BE2C (cell line): ENCODE data around the gene LBHD2.
"Not testable (repeated sequence)": the region's sequence is repeated elsewhere in the genome, so short reads cannot be mapped to it uniquely, and the experiment has no call there.

Source experiments
- DNase-seq: peaks from one replicate; pipeline ENCODE4 v3.0.0-alpha.2; 2020
- H3K27me3 ChIP-seq: fragments of 250-450 bp; sonication (Bioruptor Pico); 2 replicates; pipeline ENCODE4 v1.5.1; 2020; ENCODE audit warnings: mild to moderate bottlenecking
- H3K36me3 ChIP-seq: fragments of 250-450 bp; sonication (Bioruptor Pico); 2 replicates; pipeline ENCODE4 v1.5.1; 2020; ENCODE audit warnings: mild to moderate bottlenecking
- H3K4me1 ChIP-seq: fragments of 250-450 bp; sonication (Bioruptor Pico); 2 replicates; pipeline ENCODE4 v1.5.1; 2020
- H3K4me3 ChIP-seq: 2 replicates; pipeline ENCODE4 v1.5.1; 2011; ENCODE audit warnings: low read depth, low read length
- H3K9me3 ChIP-seq: fragments of 250-450 bp; sonication (Bioruptor Pico); 2 replicates; pipeline ENCODE4 v1.5.1; 2020
- TF ChIP-seq, protein P1 (sequence below): IDR thresholded peaks from 2 replicates; pipeline ENCODE4 v1.5.1; 2012; ENCODE audit warnings: mild to moderate bottlenecking, low read depth, low read length

Gene LBHD2

DNA sequence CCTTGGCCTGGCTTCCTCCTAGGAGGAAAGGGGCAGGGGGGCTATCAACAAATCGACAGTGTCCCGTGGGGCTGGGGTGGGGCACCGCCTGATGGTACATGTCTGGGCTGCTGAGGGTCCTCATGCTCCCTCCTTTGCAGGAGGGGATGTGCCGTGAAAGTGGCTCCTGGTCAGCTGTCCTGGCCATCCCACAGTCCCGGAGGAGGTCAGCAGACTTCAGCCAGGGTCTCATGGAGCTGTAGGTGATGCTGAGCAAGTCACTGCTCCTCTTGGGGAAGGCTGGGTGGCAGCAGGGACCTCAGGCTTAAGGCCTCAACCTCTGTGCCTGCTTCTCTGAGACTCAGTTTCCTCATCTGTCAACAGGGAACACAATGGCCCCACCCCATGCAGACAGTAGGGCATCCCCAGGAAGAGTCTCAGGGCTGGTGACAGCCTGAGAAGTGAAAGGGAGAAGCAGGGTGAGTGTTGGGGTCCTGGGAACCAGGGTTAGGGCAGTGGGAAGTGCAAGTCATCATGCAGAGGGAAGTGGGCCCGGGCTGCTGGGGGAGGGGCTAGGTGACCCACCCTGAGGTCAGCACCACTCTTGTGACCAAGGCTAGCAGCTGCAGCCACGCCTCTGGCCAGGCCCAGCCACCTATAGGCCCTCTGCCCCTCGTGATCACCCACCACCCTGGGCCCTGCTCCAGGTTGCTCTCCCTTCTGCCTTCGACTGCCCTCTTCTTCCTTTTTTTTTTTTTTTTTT lies 34.8 kb downstream of the LBHD2 start:
- H3K36me3 ChIP-seq, result no peaks in the 10 kb centered on the region
- H3K4me1 ChIP-seq, result peaks cover 20% of the 10 kb centered on the region
- TF ChIP-seq, protein P1, sequence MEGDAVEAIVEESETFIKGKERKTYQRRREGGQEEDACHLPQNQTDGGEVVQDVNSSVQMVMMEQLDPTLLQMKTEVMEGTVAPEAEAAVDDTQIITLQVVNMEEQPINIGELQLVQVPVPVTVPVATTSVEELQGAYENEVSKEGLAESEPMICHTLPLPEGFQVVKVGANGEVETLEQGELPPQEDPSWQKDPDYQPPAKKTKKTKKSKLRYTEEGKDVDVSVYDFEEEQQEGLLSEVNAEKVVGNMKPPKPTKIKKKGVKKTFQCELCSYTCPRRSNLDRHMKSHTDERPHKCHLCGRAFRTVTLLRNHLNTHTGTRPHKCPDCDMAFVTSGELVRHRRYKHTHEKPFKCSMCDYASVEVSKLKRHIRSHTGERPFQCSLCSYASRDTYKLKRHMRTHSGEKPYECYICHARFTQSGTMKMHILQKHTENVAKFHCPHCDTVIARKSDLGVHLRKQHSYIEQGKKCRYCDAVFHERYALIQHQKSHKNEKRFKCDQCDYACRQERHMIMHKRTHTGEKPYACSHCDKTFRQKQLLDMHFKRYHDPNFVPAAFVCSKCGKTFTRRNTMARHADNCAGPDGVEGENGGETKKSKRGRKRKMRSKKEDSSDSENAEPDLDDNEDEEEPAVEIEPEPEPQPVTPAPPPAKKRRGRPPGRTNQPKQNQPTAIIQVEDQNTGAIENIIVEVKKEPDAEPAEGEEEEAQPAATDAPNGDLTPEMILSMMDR, result no peak
- H3K9me3 ChIP-seq, result no peaks in the 10 kb centered on the region
- no peak overlapping the region for H3K4me3 ChIP-seq
- no peak for DNase-seq
- H3K27me3 ChIP-seq, result no peaks in the 10 kb centered on the region

DNA sequence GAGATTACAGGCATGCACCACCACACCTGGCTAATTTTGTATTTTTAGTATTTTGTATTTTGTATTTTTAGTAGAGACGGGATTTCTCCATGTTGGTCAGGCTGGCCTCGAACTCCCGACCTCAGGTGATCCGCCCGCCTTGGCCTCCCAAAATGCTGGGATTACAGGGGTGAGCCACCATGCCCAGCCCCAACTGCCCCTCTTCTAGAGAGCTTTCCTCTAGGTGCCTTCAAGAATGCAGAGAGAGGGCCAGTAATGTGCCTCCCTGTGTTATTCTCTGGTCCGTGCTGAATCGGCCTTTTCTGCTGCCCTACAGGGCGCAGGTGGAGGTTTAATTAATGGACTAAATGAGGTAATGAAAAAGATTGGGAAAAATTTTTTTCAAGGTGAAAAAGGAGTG lies 35.5 kb downstream of the LBHD2 start:
- peaks cover 20% of the 10 kb centered on the region for H3K4me1 ChIP-seq

DNA sequence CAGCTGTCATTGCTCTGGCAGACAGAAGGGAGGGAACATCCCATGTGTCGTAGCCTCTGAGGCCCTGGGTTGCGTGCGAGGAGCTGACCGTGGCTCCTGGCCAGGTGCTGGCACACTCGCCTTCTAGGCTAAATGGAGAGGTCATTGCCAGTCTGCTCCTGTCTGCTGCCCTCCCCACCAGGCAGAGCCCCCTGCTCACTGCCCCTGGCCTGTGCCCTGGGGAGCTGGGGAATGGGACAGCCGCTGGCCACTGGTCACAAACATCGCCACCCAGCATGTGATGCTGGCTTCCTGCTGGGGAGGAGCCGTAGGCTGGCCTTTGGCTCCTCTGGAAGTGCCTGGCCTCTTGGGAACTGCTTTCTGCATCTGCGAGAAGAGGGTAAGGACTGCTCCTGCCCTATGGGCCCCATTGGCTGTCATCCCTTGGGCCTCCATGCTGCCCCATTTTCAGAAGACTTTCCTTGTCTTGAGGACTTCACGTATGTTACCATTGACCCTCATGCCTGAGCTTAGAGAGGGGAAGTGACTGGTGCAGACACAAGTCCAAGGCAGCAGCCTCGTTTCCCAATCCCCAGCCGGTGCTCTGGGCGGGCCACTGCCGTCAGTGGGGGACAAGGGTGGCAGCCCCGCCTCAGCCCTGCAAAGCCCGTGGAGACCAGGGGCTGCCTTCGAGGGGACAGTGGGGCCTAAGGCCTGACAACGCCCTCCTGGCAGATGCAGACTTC lies 37.3 kb downstream of the LBHD2 start:
- peak; percentile 58 for DNase-seq

More for the DNA sequence above, 35.5 kb downstream of the LBHD2 start:
- not testable (repeated sequence) for H3K9me3 ChIP-seq, DNase-seq, H3K27me3 ChIP-seq, H3K36me3 ChIP-seq, H3K4me3 ChIP-seq

DNA sequence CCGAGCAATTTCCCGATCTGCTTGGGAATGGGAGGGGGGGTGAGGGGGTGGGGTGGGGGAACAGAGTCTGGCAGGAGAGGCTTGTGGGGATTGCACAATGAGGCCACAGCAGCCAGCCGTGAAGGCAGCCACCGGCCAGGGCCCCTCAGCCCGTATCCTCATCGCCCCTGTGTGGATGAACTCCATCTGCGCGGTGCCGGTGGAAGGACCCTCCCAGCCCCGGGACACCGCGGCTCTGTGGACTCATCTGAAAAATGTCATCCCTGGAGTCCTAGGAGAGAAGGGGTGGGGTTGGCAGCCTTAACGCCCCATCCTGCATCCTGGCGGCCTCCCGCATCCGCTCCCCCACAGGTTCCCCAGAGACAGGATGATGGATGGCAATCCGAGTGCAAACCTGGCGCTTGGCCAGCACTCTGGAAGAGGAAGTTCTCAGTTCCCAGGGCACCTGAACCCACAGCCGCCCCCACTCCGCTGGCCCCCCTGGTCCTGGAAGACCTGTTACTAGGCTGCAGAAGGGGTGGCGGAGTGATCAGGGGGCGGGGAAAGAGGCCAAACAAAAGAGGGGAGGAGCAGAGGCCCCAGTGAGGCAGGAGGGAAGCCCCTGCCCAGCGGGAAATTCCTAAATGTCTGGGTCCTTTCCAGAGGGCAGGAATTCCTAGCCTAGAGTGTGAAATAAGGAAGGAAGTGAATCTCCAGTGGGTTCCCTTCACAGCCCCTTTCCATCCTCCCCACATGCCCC lies 38.0 kb downstream of the LBHD2 start:
- Histone ChIP-seq H3K4me3 (peak overlapping the region; percentile 43), H3K9me3 (no peaks in the 10 kb centered on the region)
- peak; percentile 97 for DNase-seq

More for the DNA sequence above, 37.3 kb downstream of the LBHD2 start:
- TF ChIP-seq, protein P1, result no peak
- Histone ChIP-seq H3K27me3 (no peaks in the 10 kb centered on the region), H3K4me1 (peaks cover 20% of the 10 kb centered on the region), H3K4me3 (peak overlapping the region; percentile 14; the same call in 1 of the 2 replicates), H3K9me3 (no peaks in the 10 kb centered on the region), H3K36me3 (no peaks in the 10 kb centered on the region)

DNA sequence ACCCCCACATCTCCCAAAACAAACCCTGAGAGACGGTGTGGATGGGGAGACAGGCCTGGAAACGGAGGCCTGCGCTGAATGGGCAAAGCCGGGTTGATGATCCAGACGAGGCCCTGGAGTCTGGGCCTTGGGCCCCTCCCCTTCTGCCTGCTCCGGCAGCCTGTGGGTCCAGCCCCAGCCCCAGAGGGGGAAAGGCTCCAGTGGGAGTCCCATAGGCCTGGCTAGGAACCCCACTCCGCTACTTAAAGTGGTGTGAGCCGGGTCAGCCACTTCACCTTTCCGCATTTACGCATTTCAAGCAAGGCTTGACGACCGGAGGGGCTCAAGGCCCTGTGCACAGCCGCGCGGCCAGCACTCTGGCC lies 38.6 kb downstream of the LBHD2 start:
- peak overlapping the region; percentile 43 for H3K4me3 ChIP-seq
- peaks cover 22% of the 10 kb centered on the region for H3K4me1 ChIP-seq
- TF ChIP-seq, protein P1, result no peak

More for the DNA sequence above, 38.0 kb downstream of the LBHD2 start:
- H3K27me3 ChIP-seq, result peaks cover 3% of the 10 kb centered on the region; the same call in 1 of the 2 replicates
- peaks cover 22% of the 10 kb centered on the region for H3K4me1 ChIP-seq
- TF ChIP-seq, protein P1, result no peak
- no peaks in the 10 kb centered on the region for H3K36me3 ChIP-seq

DNA sequence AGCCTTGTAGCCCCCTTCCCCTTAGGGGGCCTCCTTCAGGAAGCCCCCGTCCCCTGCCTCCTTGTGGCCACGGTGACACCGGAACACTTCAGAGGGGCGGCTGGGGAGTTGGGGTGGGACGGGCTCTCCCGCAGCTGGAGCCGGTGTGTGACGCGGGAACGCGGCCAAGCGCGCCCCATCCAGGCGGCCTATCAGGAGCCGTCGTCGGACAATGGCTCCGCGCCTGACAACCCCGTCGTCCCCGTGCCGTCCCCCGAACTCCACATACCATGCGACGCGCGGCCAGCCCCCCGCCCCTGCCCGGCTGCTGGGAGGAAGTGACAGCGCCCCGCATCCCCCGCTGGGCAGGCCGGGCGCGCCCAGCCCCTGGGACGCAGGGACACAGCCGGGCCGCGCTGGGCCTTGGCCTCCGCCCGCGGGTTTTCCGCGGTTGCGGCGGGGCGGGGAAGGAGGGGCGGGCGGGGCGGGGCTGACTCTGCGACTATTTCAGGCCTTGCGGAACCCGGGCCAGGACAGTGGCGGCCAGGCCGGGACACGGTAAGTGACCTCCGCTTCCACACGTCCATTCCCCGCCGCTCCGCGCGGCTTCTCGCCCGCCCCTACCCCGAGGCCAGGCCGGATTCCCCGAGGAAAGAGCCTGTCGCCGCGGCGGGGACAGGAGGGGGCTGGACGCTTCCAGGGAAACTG lies 39.1 kb downstream of the LBHD2 start, which contains the start of gene TNFAIP2:
Gene TNFAIP2 (plus strand): TSS at position 515 of the 687 bp plus-strand sequence. CDS start 2,997 bp downstream, outside the sequence.
- H3K27me3 ChIP-seq, result peaks cover 3% of the 10 kb centered on the region; the same call in 1 of the 2 replicates
- DNase-seq, result no peak
- H3K9me3 ChIP-seq, result no peaks in the 10 kb centered on the region
- H3K4me3 ChIP-seq, result peak within 1 kb of the TSS; percentile 43
- no peaks in the 10 kb centered on the region for H3K36me3 ChIP-seq
- peaks cover 22% of the 10 kb centered on the region for H3K4me1 ChIP-seq
- TF ChIP-seq, protein P1, result no peak

More for the DNA sequence above, 38.6 kb downstream of the LBHD2 start:
- Histone ChIP-seq H3K27me3 (peaks cover 3% of the 10 kb centered on the region; the same call in 1 of the 2 replicates), H3K36me3 (no peaks in the 10 kb centered on the region), H3K9me3 (no peaks in the 10 kb centered on the region)
- DNase-seq, result peak; percentile 72
